Esophagus (tissue), 2 donors: ENCODE data around the gene SMYD4. TPM values are rescaled to one million over a fixed set of nuclear protein-coding genes. Genes with fewer than 3 reads are reported as not detected.

ENCODE experiments used
- H3K27ac ChIP-seq, 2 donors: one replicate each; pipeline ENCODE4 v1.5.1; 2013; ENCODE audit warnings: low read depth in 2 of 2, mild to moderate bottlenecking in 2 of 2, inconsistent platforms in 1 of 2, low read length in 1 of 2, moderate library complexity in 1 of 2
- H3K27me3 ChIP-seq, 2 donors: one replicate each; pipeline ENCODE4 v1.6.1; 2013; ENCODE audit warnings: low read length in 2 of 2, control low read depth in 1 of 2, mild to moderate bottlenecking in 1 of 2; ENCODE audit not compliant: insufficient read depth in 2 of 2, control insufficient read depth in 1 of 2
- H3K36me3 ChIP-seq, 2 donors: one replicate each; pipeline ENCODE4 v1.6.1; 2013; ENCODE audit warnings: low read length in 1 of 2; ENCODE audit not compliant: control insufficient read depth in 2 of 2, insufficient read depth in 2 of 2
- H3K4me1 ChIP-seq, 2 donors: one replicate each; pipeline ENCODE4 v1.6.1; 2013; ENCODE audit warnings: low read length in 1 of 2; ENCODE audit not compliant: control insufficient read depth in 2 of 2, insufficient read depth in 2 of 2
- H3K4me3 ChIP-seq, 2 donors: one replicate each; pipeline ENCODE4 v1.5.1; 2013; ENCODE audit warnings: low read length in 2 of 2, mild to moderate bottlenecking in 2 of 2, low read depth in 1 of 2, moderate library complexity in 1 of 2
- H3K9me3 ChIP-seq, 2 donors: one replicate each; pipeline ENCODE4 v1.6.1; 2013; ENCODE audit warnings: mild to moderate bottlenecking in 2 of 2, low read depth in 1 of 2, low read length in 1 of 2, moderate library complexity in 1 of 2; ENCODE audit not compliant: control insufficient read depth in 2 of 2, insufficient read depth in 1 of 2
- WGBS, 2 donors: extraction: QIAGEN DNeasy Blood & Tissue Kit; methylation state at CpG; one replicate each; pipeline ENCODE4 v1.1.7; 2013; 5-methylcytosine and 5-hydroxymethylcytosine counted together
- polyA plus RNA-seq, 2 donors: library from polyadenylated mRNA; stranded (reverse); fragments of 200-250 nt; gene quantifications; one replicate each; pipeline ENCODE4 v1.2.3, GENCODE V29; 2013
- donor health status: healthy with polysubstance abuse.
- donor health status: Bipolar disorder and iron deficiency.

Gene SMYD4, protein sequence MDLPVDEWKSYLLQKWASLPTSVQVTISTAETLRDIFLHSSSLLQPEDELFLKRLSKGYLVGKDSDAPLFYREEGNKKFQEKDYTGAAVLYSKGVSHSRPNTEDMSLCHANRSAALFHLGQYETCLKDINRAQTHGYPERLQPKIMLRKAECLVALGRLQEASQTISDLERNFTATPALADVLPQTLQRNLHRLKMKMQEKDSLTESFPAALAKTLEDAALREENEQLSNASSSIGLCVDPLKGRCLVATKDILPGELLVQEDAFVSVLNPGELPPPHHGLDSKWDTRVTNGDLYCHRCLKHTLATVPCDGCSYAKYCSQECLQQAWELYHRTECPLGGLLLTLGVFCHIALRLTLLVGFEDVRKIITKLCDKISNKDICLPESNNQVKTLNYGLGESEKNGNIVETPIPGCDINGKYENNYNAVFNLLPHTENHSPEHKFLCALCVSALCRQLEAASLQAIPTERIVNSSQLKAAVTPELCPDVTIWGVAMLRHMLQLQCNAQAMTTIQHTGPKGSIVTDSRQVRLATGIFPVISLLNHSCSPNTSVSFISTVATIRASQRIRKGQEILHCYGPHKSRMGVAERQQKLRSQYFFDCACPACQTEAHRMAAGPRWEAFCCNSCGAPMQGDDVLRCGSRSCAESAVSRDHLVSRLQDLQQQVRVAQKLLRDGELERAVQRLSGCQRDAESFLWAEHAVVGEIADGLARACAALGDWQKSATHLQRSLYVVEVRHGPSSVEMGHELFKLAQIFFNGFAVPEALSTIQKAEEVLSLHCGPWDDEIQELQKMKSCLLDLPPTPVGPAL
- polyA plus RNA-seq = 1 to 10 TPM; 2.1 to 4.0 TPM

DNA sequence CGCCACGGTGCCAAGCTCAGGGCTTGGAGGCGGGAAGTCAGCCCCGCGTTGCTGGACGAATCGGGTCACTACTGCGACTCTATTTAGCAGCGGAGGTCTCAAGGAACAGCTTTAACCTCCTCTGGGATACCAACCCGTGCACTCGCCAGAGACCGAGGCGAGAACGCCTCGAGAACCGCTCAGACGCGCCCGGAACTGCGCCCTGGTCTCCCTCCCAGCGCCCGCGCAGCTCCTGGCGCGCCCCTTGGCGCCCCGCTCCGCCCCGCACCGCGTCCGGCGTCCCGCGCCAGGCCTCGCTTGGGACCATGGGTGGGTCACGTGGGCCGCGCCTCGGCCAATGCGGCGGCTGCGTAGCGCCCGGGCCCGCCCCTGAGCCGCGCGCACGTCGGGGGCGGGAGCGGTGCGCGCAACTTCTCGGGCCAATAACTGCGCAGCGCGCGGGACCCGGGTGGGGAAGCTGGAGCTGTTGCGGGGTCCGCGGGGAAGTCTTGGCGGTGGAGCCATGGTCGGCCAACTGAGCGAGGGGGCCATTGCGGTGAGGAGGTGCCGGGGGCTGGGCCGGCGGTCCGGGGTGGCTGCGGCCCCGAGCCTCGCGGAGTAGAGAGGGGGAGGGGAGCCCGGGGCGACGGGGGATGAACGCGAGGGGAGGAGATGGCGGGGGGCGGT is at the start of gene SMYD4, which contains the start of gene RPA1:
Gene SMYD4 (minus strand): TSS at position 311 of the 666 bp plus-strand sequence. CDS start 1,908 bp downstream, outside the sequence.
Gene RPA1 (plus strand): TSS at position 414 of the 666 bp plus-strand sequence. CDS start 89 bp downstream, at position 503.
- Histone ChIP-seq H3K4me3 (peak within 1 kb of the TSS; percentile 85 to 87), H3K27me3 (no peaks in the 10 kb centered on the region), H3K4me1 (peaks cover 0 to 6% of the 10 kb centered on the region in 2 donors), H3K9me3 (no peaks in the 10 kb centered on the region), H3K27ac (peak within 1 kb of the TSS; percentile 87 to 90), H3K36me3 (no peaks in the 10 kb centered on the region)
- 0 to 1% methylated on average over 62 to 83 of the region's 83 CpGs for WGBS, 2 donors

DNA sequence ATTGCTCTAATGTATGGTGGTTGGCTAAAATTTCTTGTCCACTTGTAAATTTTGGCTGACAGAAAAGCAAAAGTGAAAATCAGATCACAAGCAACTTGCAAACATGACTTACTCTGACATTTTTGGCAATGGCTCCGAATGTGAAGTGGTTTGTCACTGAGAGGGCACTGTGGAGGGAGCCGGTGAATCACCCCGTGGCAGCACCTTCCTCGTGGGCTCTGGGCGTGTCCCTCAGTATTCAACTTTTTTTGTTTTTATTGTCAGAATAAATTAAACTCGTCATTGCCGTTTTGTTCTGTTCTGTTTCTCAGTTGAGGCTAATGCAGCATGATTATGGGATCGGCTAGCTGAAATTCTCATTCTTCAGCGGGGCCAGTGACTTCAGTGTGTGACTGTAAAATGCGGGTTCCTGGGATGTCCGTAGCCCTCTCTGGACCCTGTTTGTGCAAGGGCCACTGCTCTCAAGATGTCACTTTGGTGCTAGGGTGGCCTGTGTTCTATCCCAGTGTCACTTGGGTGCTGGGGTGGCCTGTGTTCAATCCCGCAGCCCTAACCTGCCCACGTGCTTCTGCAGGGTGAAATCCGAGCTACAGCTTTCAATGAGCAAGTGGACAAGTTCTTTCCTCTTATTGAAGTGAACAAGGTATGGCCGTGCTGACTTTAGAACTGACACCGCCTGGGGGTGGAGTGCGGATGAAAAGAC is 48.9 kb upstream of the SMYD4 start:
- Histone ChIP-seq H3K4me1 (no peaks in the 10 kb centered on the region), H3K27ac (no peak overlapping the region), H3K27me3 (no peaks in the 10 kb centered on the region), H3K9me3 (no peaks in the 10 kb centered on the region), H3K36me3 (peaks cover 5 to 34% of the 10 kb centered on the region in 2 donors), H3K4me3 (no peak overlapping the region)
- 79 to 83% methylated on average over 17 of the region's 17 CpGs for WGBS, 2 donors

DNA sequence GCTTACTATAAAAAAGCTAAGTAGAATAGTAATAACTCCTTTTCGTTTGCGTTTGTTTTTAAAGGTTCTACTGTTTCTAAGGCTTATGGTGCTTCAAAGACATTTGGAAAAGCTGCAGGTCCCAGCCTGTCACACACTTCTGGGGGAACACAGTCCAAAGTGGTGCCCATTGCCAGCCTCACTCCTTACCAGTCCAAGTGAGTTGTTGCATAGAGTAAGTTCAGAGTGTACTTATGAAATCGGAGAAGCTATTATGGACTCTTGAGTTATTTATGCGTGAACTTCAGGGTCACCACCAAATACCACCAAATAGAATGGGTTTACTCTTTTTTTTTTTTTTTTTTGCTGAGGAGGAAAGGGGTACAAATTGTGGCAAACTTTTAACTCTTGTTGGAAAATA is 45.9 kb upstream of the SMYD4 start:
- H3K9me3 ChIP-seq = no peaks in the 10 kb centered on the region
- 76 to 85% methylated on average over 4 of the region's 4 CpGs for WGBS, 2 donors
- peaks cover 5 to 30% of the 10 kb centered on the region in 2 donors for H3K36me3 ChIP-seq
- no peak overlapping the region for H3K4me3 ChIP-seq
- H3K27ac ChIP-seq = no peak overlapping the region
- H3K4me1 ChIP-seq = no peaks in the 10 kb centered on the region
- H3K27me3 ChIP-seq = no peaks in the 10 kb centered on the region

- WGBS, 2 donors = 85 to 89% methylated on average over 9 of the region's 9 CpGs
- peaks cover 2 to 15% of the 10 kb centered on the region in 2 donors for H3K36me3 ChIP-seq
Observed at GRCh38 chr17:1873418-1873817, 43.7 kb upstream of the SMYD4 start.

GRCh38 chr17:1872976-1873375 is 43.3 kb upstream of the SMYD4 start:
- WGBS, 2 donors = 76 to 85% methylated on average over 4 of the region's 4 CpGs
- Histone ChIP-seq H3K4me3 (no peak overlapping the region), H3K27ac (no peak overlapping the region), H3K36me3 (peaks cover 2 to 15% of the 10 kb centered on the region in 2 donors), H3K27me3 (no peaks in the 10 kb centered on the region), H3K4me1 (no peaks in the 10 kb centered on the region), H3K9me3 (no peaks in the 10 kb centered on the region)

More at GRCh38 chr17:1873418-1873817, 43.7 kb upstream of the SMYD4 start:
- H3K27ac ChIP-seq = no peak overlapping the region
- no peaks in the 10 kb centered on the region for H3K9me3 ChIP-seq
- H3K4me1 ChIP-seq = no peaks in the 10 kb centered on the region
- H3K27me3 ChIP-seq = no peaks in the 10 kb centered on the region
- H3K4me3 ChIP-seq = no peak overlapping the region

DNA sequence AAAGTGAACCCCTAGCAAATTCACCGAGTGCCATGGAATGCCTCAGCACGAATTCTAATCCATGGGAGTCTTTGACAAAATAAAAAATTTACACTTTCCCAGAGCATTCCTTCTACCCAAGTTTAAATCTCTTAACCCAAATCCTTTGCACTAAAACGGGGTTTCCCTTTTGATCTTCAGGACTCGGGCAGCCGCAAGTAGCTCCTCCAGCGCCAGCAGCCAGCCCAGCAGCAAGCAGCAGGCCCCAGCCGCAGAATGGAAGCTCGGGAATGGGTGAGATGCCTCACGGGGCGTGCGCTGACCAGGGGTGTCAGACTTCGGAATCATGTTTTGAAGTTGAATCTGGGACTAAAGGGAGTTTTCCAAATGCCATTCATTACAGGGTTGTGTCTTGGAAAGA is 42.6 kb upstream of the SMYD4 start:
- Histone ChIP-seq H3K36me3 (peaks cover 2 to 11% of the 10 kb centered on the region in 2 donors), H3K27me3 (no peaks in the 10 kb centered on the region), H3K9me3 (no peaks in the 10 kb centered on the region), H3K4me3 (no peak overlapping the region), H3K4me1 (no peaks in the 10 kb centered on the region), H3K27ac (no peak overlapping the region)
- 90 to 93% methylated on average over 12 of the region's 12 CpGs for WGBS, 2 donors

GRCh38 chr17:1871756-1872155 is 42.1 kb upstream of the SMYD4 start:
- H3K4me3 ChIP-seq = no peak overlapping the region
- peaks cover 2 to 8% of the 10 kb centered on the region in 2 donors for H3K36me3 ChIP-seq
- no peaks in the 10 kb centered on the region for H3K4me1 ChIP-seq
- 68% methylated on average over 5 of the region's 5 CpGs for WGBS, 2 donors
- no peaks in the 10 kb centered on the region for H3K27me3 ChIP-seq
- H3K27ac ChIP-seq = no peak overlapping the region
- no peaks in the 10 kb centered on the region for H3K9me3 ChIP-seq

DNA sequence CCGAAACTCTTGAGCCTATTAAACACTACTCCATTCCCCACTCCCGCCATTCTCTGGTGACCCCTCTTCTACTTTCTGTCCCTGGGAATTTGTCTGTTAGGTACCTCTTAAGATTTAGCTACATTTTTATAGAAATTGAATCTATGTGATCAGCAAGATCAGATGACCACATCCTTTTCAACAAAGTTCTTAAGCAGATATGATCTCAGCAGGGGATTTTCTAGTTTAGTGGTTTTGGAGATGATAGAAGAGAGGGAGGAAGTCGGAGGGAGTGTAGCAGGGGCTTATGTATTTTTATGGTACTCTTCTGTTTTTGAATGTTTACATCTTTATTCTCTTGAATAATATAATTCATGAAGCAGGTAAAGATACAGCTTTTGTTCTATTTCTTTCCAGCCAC is 40.9 kb upstream of the SMYD4 start:
- peaks cover 2 to 8% of the 10 kb centered on the region in 2 donors for H3K36me3 ChIP-seq
- no peaks in the 10 kb centered on the region for H3K4me1 ChIP-seq
- 64 to 71% methylated on average over 3 of the region's 3 CpGs for WGBS, 2 donors
- H3K4me3 ChIP-seq = no peak overlapping the region
- no peaks in the 10 kb centered on the region for H3K27me3 ChIP-seq
- H3K27ac ChIP-seq = no peak overlapping the region
- H3K9me3 ChIP-seq = no peaks in the 10 kb centered on the region

GRCh38 chr17:1868090-1868489 is 38.4 kb upstream of the SMYD4 start:
- Histone ChIP-seq H3K27me3 (no peaks in the 10 kb centered on the region), H3K4me3 (no peak overlapping the region), H3K36me3 (peaks cover 0 to 2% of the 10 kb centered on the region in 2 donors), H3K4me1 (no peaks in the 10 kb centered on the region), H3K27ac (no peak overlapping the region), H3K9me3 (no peaks in the 10 kb centered on the region)
- WGBS, 2 donors = 88 to 91% methylated on average over 8 of the region's 8 CpGs
